Tibial artery (tissue), 4 donors: Measurements from ENCODE around the gene AGAP3.

Source experiments
- DNase-seq, 2 donors: peaks; one replicate each; pipeline ENCODE4 v3.0.0-alpha.2; 2019
- H3K27ac ChIP-seq, 2 donors: fragments of 200-600 bp; sonication (generic) in 1 of 2; 1 replicate in 1 of 2; 2 replicates in 1 of 2; pipeline ENCODE4 v1.5.1; 2018 to 2019; ENCODE audit warnings: mild to moderate bottlenecking in 1 of 2
- H3K27me3 ChIP-seq, 2 donors: fragments of 200-600 bp; sonication (generic) in 1 of 2; one replicate each; pipeline versions ENCODE4 v1.5.1 to v1.6.0; 2016 to 2019
- H3K36me3 ChIP-seq, 3 donors: fragments of 200-600 bp; sonication (generic) in 2 of 3; one replicate each; pipeline ENCODE4 v1.5.1; 2016 to 2019; ENCODE audit warnings: mild to moderate bottlenecking in 2 of 3
- H3K4me1 ChIP-seq, 4 donors: fragments of 200-600 bp; sonication (generic) in 2 of 4; 1 replicate in 3 of 4; 2 replicates in 1 of 4; pipeline ENCODE4 v1.5.1; 2016 to 2019
- H3K4me3 ChIP-seq, 2 donors: fragments of 200-600 bp; sonication (generic) in 1 of 2; 1 replicate in 1 of 2; 2 replicates in 1 of 2; pipeline ENCODE4 v1.5.1; 2018 to 2019; ENCODE audit warnings: mild to moderate bottlenecking in 2 of 2
- H3K9me3 ChIP-seq, 3 donors: fragments of 200-600 bp; sonication (generic) in 1 of 3; one replicate each; pipeline ENCODE4 v1.5.1; 2016 to 2019
- CTCF ChIP-seq, 2 experiments: fragments of 200-600 bp in 1 of 2; fragments of 450-650 bp in 1 of 2; IDR thresholded peaks; one replicate each; pipeline ENCODE4 v1.5.1; 2017 to 2019; ENCODE audit warnings: antibody characterized with exemption in 2 of 2, mild to moderate bottlenecking in 1 of 2, moderate library complexity in 1 of 2
- intact Hi-C: fragments of 100-400 bp; cut with DNase I; formaldehyde crosslinking; loops from one replicate; pipeline ENCODE4 v1.15.0; 2023; ENCODE audit warnings: low total_unique reads

Gene AGAP3

GRCh38 chr7:151043959-151044358, 42.3 kb upstream of the AGAP3 start:
- Histone ChIP-seq H3K4me3 (no peak overlapping the region), H3K36me3 (peaks cover 0 to 53% (median 10%) of the 10 kb centered on the region in 3 donors), H3K27ac (no peak overlapping the region), H3K9me3 (no peaks in the 10 kb centered on the region), H3K27me3 (peaks cover 0 to 1% of the 10 kb centered on the region in 2 donors), H3K4me1 (peaks cover 0 to 13% (median 8%) of the 10 kb centered on the region in 4 donors)
- no peak for DNase-seq
- no peak for TF ChIP-seq CTCF (IDR thresholded peaks at IDR 0.05)
- intact Hi-C loops, result no loop called here

- Histone ChIP-seq H3K4me3 (no peak overlapping the region), H3K4me1 (peaks cover 0 to 6% (median 3%) of the 10 kb centered on the region in 4 donors), H3K27me3 (peaks cover 0 to 13% of the 10 kb centered on the region in 2 donors), H3K36me3 (peaks cover 0 to 53% (median 10%) of the 10 kb centered on the region in 3 donors), H3K9me3 (no peaks in the 10 kb centered on the region), H3K27ac (no peak overlapping the region)
- DNase-seq, result no peak
- intact Hi-C loops, result no loop called here
- no peak for TF ChIP-seq CTCF (IDR thresholded peaks at IDR 0.05)
These were observed 41.0 kb upstream of the AGAP3 start for GRCh38 chr7:151045262-151045661.

- H3K27me3 ChIP-seq, result peaks cover 0 to 20% of the 10 kb centered on the region in 2 donors
- H3K4me3 ChIP-seq, result no peak overlapping the region
- TF ChIP-seq CTCF (IDR thresholded peaks at IDR 0.05), result no peak
- peaks cover 0 to 12% (median 5%) of the 10 kb centered on the region in 4 donors for H3K4me1 ChIP-seq
- H3K36me3 ChIP-seq, result peaks cover 0 to 51% (median 10%) of the 10 kb centered on the region in 3 donors
- intact Hi-C loops, result no loop called here
- H3K27ac ChIP-seq, result no peak overlapping the region
- DNase-seq, result no peak
- no peaks in the 10 kb centered on the region for H3K9me3 ChIP-seq
These were observed 40.3 kb upstream of the AGAP3 start for GRCh38 chr7:151045967-151046366.

GRCh38 chr7:151046603-151047573, 39.4 kb upstream of the AGAP3 start:
- no peak for TF ChIP-seq CTCF (IDR thresholded peaks at IDR 0.05)
- no peak for DNase-seq
- no peak overlapping the region for H3K27ac ChIP-seq

DNA sequence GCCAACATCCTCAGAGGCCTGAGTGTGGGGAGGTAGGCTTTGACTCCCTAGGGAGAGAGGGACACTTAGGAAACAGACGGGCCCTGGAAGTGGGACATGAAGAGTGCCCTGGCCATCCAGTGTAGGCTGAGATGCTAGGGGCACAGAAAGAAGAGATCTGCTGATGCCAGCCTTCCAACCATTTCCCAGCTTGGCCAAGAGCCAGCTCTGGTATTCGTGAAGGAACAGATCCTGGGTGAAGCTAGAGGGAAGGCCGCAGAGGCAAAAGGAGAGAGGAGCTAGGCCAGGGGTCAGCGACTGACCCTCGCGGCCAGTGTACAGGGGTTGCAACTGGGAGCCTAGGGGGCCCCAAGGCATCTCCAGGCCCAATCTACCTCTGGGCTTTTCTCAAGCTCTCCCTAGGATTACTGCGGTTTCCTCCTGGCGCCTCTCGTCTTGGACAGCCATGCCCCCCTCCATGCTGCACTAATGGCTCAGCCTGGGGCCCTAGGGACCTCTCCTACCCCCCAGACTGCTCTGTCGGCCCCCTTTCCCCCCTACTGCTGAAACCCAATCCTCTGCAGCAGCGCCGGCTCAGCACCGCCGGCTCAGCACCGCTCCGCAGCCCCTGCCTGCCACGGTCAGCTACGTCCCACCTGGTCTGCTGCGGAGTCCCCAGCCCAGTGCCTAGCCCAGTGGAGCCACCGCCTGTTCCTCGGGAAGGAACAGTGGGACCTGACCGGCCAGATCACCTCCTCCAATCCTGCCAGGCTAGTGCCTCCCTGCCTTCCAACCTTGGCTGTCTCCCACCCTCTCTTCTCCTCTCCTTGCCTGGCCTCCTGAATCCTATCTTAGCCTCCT, 38.1 kb upstream of the AGAP3 start, which contains the start of gene ASIC3:
ASIC3 (plus strand) TSS at position 556 of the 840 bp plus-strand sequence. CDS start 355 bp downstream, outside the sequence.
- intact Hi-C loops, result no loop called here
- H3K4me1 ChIP-seq, result peaks cover 0 to 16% (median 8%) of the 10 kb centered on the region in 4 donors
- peaks cover 0 to 31% (median 8%) of the 10 kb centered on the region in 3 donors for H3K36me3 ChIP-seq
- H3K27me3 ChIP-seq, result peaks cover 0 to 20% of the 10 kb centered on the region in 2 donors
- no peaks in the 10 kb centered on the region for H3K9me3 ChIP-seq
- no peak within 1 kb of the TSS for H3K27ac ChIP-seq
- no peak for DNase-seq
- TF ChIP-seq CTCF (IDR thresholded peaks at IDR 0.05), result no peak
- H3K4me3 ChIP-seq, result no peak within 1 kb of the TSS

More at GRCh38 chr7:151046603-151047573, 39.4 kb upstream of the AGAP3 start:
- no peaks in the 10 kb centered on the region for H3K9me3 ChIP-seq
- H3K4me1 ChIP-seq, result peaks cover 0 to 16% (median 8%) of the 10 kb centered on the region in 4 donors
- peaks cover 0 to 20% of the 10 kb centered on the region in 2 donors for H3K27me3 ChIP-seq
- intact Hi-C loops, result no loop called here
- H3K36me3 ChIP-seq, result peaks cover 0 to 42% (median 10%) of the 10 kb centered on the region in 3 donors
- no peak overlapping the region for H3K4me3 ChIP-seq
